Dermis microvascular lymphatic vessel endothelial cell (primary cell): ENCODE results near the gene ME3. TPM values are rescaled to one million over a fixed set of nuclear protein-coding genes. Genes with fewer than 3 reads are reported as not detected.
"Not testable (repeated sequence)": the region's sequence is repeated elsewhere in the genome, so short reads cannot be mapped to it uniquely, and the experiment has no call there.

Experiments
- DNase-seq, 2 donors: peaks; one replicate each; pipeline versions ENCODE4 v3.0.0 to v3.0.0-alpha.2; 2010; ENCODE audit warnings: low read depth in 2 of 2
- total RNA-seq: library from RNA; depleted of rRNA; stranded (reverse); fragments of >200 nt; gene quantifications from 2 replicates; pipeline ENCODE4 v1.2.1, GENCODE V29; 2014

ME3 gene
- total RNA-seq, 1 donor from 2014 or later = 29.5 TPM

GRCh38 chr11:86440305-86440716 is 232.1 kb downstream of the ME3 start:
- DNase-seq = no peak

DNA sequence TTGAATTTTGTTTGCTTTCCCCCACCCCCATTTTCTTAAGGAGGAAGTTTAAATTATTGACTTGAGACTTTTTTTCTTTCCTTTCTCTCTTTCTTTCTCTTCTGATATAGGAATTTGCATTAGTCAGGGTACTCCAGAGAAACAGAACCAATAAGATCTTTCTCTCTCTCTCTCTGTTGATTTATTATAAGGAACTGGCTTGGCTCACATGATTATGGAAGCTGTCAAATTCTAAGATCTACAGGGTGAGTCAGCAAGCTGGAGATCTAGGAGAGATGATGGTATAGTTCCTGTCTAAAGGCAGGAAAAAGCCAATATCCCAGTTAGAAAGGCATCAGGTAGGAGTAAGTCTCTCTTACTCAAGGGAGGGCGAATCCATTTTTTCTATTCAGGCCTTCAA is 233.7 kb downstream of the ME3 start:
- DNase-seq = peak in 1 of 2 donors; percentile 58

GRCh38 chr11:86435711-86436110 is 236.7 kb downstream of the ME3 start:
- no peak for DNase-seq

- DNase-seq = not testable (repeated sequence)
These were observed 238.9 kb downstream of the ME3 start for GRCh38 chr11:86433361-86434095.

GRCh38 chr11:86431258-86431657 is 241.2 kb downstream of the ME3 start:
- no peak for DNase-seq

DNA sequence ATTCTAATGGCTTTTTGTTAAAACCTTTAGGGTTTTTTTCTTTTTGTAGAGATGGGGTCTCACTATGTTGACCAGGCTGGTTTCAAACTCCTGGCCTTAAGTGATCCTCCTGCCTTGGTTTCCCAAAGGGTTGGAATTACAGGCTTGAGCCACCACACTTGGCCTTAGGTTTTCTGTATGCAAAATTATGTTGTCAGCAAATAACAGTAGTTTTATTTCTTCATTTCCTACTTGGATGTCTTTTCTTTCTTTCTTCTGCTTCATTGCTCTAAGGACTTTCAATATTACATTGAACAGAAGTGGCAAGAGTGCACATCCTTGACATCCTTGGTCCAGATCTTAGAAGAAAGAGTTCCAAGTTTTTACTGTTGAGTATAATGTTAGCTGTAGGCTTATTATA is 245.0 kb downstream of the ME3 start:
- DNase-seq = no peak

DNA sequence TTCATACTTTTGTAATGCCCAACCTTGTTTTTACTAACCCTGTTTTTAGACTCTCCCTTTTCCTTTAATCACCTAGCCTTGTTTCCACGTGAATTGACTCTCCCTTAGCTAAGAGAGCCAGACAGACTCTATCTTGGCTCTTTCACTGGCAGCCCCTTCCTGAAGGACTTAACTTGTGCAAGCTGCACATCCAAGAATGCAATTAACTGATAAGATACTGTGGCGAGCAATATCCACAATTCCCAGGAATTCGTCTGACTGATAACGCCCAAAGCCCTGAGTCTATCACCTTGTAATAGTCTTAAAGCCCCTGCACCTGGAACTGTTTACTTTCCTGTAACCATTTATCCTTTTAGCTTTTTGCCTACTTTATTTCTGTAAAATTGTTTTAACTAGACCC is 248.9 kb downstream of the ME3 start:
- DNase-seq = not testable (repeated sequence)

- DNase-seq = no peak
These were observed 250.0 kb downstream of the ME3 start for GRCh38 chr11:86422371-86422770.

DNA sequence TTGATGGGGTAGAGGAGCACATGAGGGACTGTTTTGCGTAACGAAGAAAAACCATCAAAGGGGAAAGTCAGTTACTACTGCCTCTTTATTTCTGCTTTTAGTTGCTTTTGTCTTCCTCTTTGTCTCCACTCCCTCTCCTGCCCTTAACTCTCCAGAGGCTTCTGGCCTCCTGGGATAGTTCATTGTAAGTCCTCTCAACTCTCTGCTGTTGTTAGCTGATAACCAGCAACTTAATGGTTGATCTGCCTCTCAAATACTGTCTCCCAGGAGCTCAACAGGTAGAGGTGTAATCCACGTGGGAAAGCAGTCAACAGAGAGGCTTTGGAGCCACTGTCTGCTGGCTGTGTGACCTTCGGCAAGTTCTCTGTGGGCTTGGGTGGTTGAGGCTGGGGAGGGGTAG is 250.5 kb downstream of the ME3 start:
- no peak for DNase-seq

GRCh38 chr11:86418917-86419316 is 253.5 kb downstream of the ME3 start:
- peak in 1 of 2 donors; percentile 34 for DNase-seq

DNA sequence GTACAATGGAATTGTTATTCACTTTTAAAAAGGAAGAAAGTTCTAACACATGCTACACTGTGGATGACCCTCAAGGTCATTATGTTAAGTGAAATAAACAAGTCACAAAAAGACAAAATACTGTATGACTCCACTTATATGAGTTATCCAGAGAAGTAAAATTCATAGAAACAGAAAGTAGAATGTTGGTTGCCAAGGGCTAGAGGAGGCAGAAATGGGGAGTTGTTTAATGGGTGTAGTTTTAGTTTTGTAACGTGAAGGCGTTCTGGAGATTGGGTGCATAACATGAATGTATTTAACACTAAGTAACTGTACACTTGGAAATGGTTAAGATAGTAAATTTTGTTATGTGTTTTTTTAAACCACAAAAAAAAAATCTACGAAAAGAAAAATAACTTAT is 253.9 kb downstream of the ME3 start:
- no peak for DNase-seq

DNA sequence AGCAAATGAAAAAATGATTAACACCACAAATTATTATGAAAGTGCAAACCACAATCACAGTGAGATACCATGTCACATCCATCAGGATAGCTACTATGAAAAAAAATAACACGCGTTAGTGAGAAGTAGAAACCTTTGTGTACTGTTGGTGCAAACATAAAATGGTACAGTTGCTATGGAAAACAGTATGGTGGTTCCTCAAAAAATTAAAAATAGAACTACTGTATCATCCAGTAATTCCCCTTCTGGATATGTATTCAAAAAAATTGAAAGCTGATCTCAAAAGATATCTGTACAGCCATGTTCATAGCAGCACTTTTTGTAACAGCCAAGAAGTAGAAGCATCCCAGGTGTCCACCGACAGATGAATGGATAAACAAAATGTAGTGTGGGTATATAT is 254.3 kb downstream of the ME3 start:
- DNase-seq = no peak

DNA sequence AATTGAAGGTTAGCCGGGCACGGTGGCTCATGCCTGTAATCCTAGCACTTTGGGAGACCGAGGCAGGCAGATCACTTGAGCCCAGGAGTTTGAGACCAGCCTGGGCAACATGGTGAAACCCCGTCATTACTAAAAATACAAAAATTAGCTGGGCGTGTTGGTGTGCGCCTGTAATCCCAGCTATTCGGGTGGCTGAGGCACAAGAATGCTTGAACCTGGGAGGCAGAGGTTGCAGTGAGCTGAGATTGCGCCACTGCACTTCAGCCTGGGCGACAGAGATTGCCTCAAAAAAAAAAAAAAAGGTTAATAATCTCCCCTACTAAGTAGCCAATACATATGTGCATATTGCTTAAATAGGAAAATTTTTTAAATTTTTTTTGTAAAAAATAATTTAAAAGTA is 255.5 kb downstream of the ME3 start:
- DNase-seq = not testable (repeated sequence)

GRCh38 chr11:86416494-86416893 is 255.9 kb downstream of the ME3 start:
- no peak for DNase-seq

DNA sequence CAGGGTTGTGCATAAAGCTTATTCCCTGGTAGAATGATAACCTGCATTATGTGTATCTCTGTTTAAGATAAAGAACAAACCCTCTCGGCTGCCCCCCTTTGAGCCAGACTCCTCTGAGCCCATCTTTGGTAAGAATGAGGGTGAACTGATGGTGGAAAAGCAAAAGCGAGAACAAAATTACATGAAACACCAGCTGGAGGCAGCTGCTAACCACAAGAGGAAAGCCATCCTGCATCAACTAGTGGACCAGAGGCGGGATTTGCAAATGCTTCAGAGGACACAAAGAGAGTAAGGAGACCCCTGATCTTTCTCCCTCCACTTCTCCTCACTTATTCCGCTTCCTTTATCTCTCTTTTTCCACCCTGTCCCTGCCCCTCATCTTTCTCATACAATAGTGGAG is 257.4 kb downstream of the ME3 start:
- no peak for DNase-seq

GRCh38 chr11:86414032-86414431 is 258.4 kb downstream of the ME3 start:
- DNase-seq = no peak

- no peak for DNase-seq
These were observed 263.6 kb downstream of the ME3 start for GRCh38 chr11:86408845-86409244.

DNA sequence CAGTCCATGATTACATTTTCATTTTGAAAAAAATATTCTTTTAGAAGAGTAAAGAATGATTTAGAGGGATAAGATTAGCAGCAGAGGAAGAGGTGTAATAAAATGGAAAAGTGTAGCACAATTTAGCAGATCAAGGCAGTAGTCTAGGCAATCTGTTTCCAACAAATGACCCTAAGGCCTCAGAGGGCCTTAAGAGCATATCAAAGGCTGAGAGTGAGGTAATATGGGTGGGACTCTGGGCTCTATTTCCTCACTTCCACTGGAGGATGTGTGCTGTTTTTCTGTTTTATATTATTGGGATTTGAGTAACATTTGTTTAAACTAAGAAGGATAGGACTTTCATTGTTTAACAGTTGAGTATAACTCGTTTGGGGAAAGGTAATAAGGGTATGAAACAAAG is 269.0 kb downstream of the ME3 start:
- DNase-seq = no peak

DNA sequence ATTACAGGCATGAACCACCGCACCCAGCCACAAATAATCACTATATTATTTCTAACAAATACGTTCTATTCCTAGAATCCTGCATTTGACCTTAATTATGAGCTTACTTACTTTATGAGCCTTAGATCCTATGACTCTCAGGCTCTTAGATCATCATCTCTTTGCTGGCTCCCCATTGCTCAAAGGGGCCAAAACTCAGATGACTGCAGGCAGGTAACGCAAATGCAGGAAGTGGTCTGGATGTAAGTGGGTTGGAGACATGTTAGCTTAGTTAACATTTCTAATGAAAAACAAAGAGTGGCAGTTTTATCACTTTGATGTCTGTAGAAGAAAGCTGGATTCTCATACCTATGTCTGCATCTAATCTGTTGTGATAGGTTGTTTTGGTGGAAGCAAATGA is 274.3 kb downstream of the ME3 start:
- no peak for DNase-seq

GRCh38 chr11:86397351-86397750 is 275.1 kb downstream of the ME3 start:
- DNase-seq = no peak

DNA sequence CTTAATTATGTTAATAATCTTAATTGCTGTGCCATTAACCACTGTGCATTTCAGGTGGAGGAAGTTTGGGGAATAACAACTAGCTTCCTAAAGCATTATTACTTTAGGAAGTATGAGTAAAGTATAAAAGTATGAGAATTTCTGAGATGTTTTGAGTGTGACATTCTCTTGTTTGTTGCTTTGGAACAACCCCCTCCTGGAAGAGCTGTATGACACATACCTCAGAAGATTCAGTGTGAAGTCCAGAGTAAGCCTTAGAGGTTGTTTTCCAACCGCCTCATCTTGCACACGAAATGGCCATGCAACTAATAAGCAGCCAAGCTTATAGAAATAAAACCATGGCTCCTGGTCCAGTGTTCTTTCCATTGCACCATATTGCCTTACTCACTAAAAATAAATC is 276.0 kb downstream of the ME3 start:
- peak in 1 of 2 donors; percentile 57 for DNase-seq

- DNase-seq = no peak
These were observed 277.3 kb downstream of the ME3 start for GRCh38 chr11:86395061-86395551.
